Measurements from ENCODE around the gene XRN2.
"Not testable (repeated sequence)": the region's sequence is repeated elsewhere in the genome, so short reads cannot be mapped to it uniquely, and the experiment has no call there.

The XRN2 gene

GRCh38 chr20:21391972-21392352 lies 88.8 kb downstream of the XRN2 start:
- DNase-seq = no peak

- peak in 2 of 3 experiments; percentile 6 to 31 for DNase-seq
Measured at GRCh38 chr20:21393166-21393565, 90.0 kb downstream of the XRN2 start.

GRCh38 chr20:21393816-21394519 lies 90.8 kb downstream of the XRN2 start:
- no peak for DNase-seq

GRCh38 chr20:21394551-21394950 lies 91.4 kb downstream of the XRN2 start:
- DNase-seq = no peak

- DNase-seq = no peak
Measured at GRCh38 chr20:21395051-21395665, 92.0 kb downstream of the XRN2 start.

- DNase-seq = no peak
Measured at GRCh38 chr20:21395666-21396598, 92.8 kb downstream of the XRN2 start.

- peak; percentile 5 to 62 (median 56) for DNase-seq
Measured at GRCh38 chr20:21396599-21397340, 93.6 kb downstream of the XRN2 start.

GRCh38 chr20:21397341-21398108 lies 94.4 kb downstream of the XRN2 start, which contains the start of gene NKX2-4:
Gene NKX2-4, minus strand, starts transcription at chr20:21397526. Its CDS starts 127 bp downstream, at chr20:21397399.
- peak in 1 of 3 experiments; percentile 62 for DNase-seq

GRCh38 chr20:21398109-21399004 lies 95.2 kb downstream of the XRN2 start:
- no peak for DNase-seq

GRCh38 chr20:21399005-21399475 lies 95.9 kb downstream of the XRN2 start:
- no peak for DNase-seq

GRCh38 chr20:21411725-21412124 lies 108.6 kb downstream of the XRN2 start:
- DNase-seq = no peak

- not testable (repeated sequence) for DNase-seq
Measured at GRCh38 chr20:21413996-21414395, 110.9 kb downstream of the XRN2 start.

GRCh38 chr20:21419147-21419546 lies 116.0 kb downstream of the XRN2 start:
- not testable (repeated sequence) for DNase-seq

GRCh38 chr20:21421601-21422236 lies 118.6 kb downstream of the XRN2 start:
- no peak for DNase-seq

- not testable (repeated sequence) for DNase-seq
Measured at GRCh38 chr20:21423712-21424111, 120.6 kb downstream of the XRN2 start.

- DNase-seq = no peak
Measured at GRCh38 chr20:21424846-21425245, 121.7 kb downstream of the XRN2 start.

- no peak for DNase-seq
Measured at GRCh38 chr20:21430020-21430419, 126.9 kb downstream of the XRN2 start.

GRCh38 chr20:21432911-21433310 lies 129.8 kb downstream of the XRN2 start:
- DNase-seq = no peak

- no peak for DNase-seq
Measured at GRCh38 chr20:21433329-21433890, 130.3 kb downstream of the XRN2 start.

- peak in 1 of 3 experiments; percentile 13 for DNase-seq
Measured at GRCh38 chr20:21435576-21435975, 132.4 kb downstream of the XRN2 start.

Data from NCI-H1417 (cell line).